CD4-positive, alpha-beta T cell (primary cell): Measurements from ENCODE around the gene FIGLA. TPM values are rescaled to one million over a fixed set of nuclear protein-coding genes. Genes with fewer than 3 reads are reported as not detected.

Source experiments
- ATAC-seq: fragments of 200-7000 bp; cut with Tn5 transposase; one replicate; pipeline ENCODE4 v1.10.0; 2022; ENCODE audit warnings: mild to moderate bottlenecking; ENCODE audit not compliant: poor library complexity
- CTCF ChIA-PET: fragments of 350-600 bp; sonication (Branson Sonifier 250); formaldehyde crosslinking; loops from one replicate; lab custom pipeline; 2021; ENCODE audit warnings: antibody characterized with exemption, inconsistent platforms; lab: Charles Lee
- POLR2A ChIA-PET: fragments of 350-600 bp; sonication (Branson Sonifier 250); formaldehyde crosslinking; loops from one replicate; lab custom pipeline; 2021; ENCODE audit warnings: antibody characterized with exemption, inconsistent platforms; lab: Charles Lee
- DNase-seq, 14 experiments: peaks; one replicate each; pipeline ENCODE4 v3.0.0-alpha.2; 2013 to 2020; ENCODE audit warnings: mixed read lengths in 2 of 14
- H3K27ac ChIP-seq, 2 donors: one replicate each; pipeline versions ENCODE4 v1.5.1 to v1.7.0; 2013; ENCODE audit warnings: low read length in 2 of 2, low read depth in 1 of 2, mild to moderate bottlenecking in 1 of 2
- H3K27me3 ChIP-seq, 2 experiments: 1 replicate in 1 of 2; 2 replicates in 1 of 2; pipeline versions ENCODE4 v1.6.1 to v1.7.0; 2013; ENCODE audit warnings: low read length in 2 of 2, control low read depth in 1 of 2, mild to moderate bottlenecking in 1 of 2, moderate library complexity in 1 of 2; ENCODE audit not compliant: insufficient read depth in 2 of 2, control insufficient read depth in 1 of 2
- H3K36me3 ChIP-seq: one replicate; pipeline ENCODE4 v1.6.1; 2013; ENCODE audit warnings: low read length, control low read depth; ENCODE audit not compliant: insufficient read depth
- H3K4me1 ChIP-seq: one replicate; pipeline ENCODE4 v1.6.1; 2013; ENCODE audit warnings: low read length, control low read depth; ENCODE audit not compliant: insufficient read depth
- H3K4me3 ChIP-seq: one replicate; pipeline ENCODE4 v1.5.1; 2013; ENCODE audit warnings: mild to moderate bottlenecking, low read length, moderate library complexity
- H3K9me3 ChIP-seq, 2 experiments: 1 replicate in 1 of 2; 2 replicates in 1 of 2; pipeline versions ENCODE4 v1.6.1 to v1.7.0; 2013; ENCODE audit warnings: low read length in 2 of 2, mild to moderate bottlenecking in 2 of 2, control low read depth in 1 of 2, moderate library complexity in 1 of 2; ENCODE audit not compliant: control insufficient read depth in 1 of 2, insufficient read depth in 1 of 2
- H3K27ac Mint-ChIP-seq: one replicate; pipeline ENCODE4 v1.8.0; 2020; ENCODE audit warnings: mixed read lengths
- H3K27me3 Mint-ChIP-seq: one replicate; pipeline ENCODE4 v1.8.0; 2021; ENCODE audit warnings: mixed read lengths
- H3K36me3 Mint-ChIP-seq: one replicate; pipeline ENCODE4 v1.8.0; 2021; ENCODE audit warnings: low read depth, mixed read lengths
- H3K4me1 Mint-ChIP-seq: one replicate; pipeline ENCODE4 v1.8.0; 2021; ENCODE audit warnings: low read depth, mixed read lengths
- H3K4me3 Mint-ChIP-seq: one replicate; pipeline ENCODE4 v1.8.0; 2020; ENCODE audit warnings: mild to moderate bottlenecking, mixed read lengths
- H3K9me3 Mint-ChIP-seq: one replicate; pipeline ENCODE4 v1.8.0; 2020; ENCODE audit warnings: mixed read lengths
- CTCF ChIP-seq: fragments of 200-600 bp; IDR thresholded peaks from one replicate; pipeline ENCODE4 v1.8.0; 2022; ENCODE audit warnings: antibody characterized with exemption, mild to moderate bottlenecking
- intact Hi-C, 2 experiments: fragments of 100-400 bp; cut with DNase I in 1 of 2; cut with micrococcal nuclease in 1 of 2; formaldehyde crosslinking; loops; one replicate each; pipeline versions ENCODE4 v1.15.1 to v1.9.0; 2023 to 2025; cut with DNase I, micrococcal nuclease
- total RNA-seq, 174 experiments: library from RNA in 2 of 174; stranded (reverse) in 2 of 174; gene quantifications; one replicate each; pipeline ENCODE4 v1.2.3 and lab custom pipeline; 2021 to 2026

The FIGLA gene
- total RNA-seq, 2 experiments from 2014 or later: not detected

DNA sequence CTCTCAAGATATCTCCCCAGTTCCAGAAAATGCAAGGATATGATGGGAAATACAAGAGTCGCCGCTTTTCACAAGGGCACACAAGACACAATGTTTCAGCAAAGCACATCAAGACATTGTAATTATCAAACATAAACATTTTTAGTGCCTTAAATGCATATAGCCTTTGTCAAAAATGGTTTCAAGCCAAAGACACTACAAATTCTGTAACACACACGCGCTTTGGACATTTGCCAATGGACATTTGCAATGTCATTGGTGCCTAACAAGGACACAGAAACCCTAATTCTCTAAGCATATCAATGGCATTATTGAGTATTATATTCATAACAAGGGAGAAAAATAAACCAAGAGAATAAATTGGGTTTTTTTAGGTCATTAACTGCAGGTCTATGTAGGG, 38.6 kb downstream of the FIGLA start:
- H3K27ac Mint-ChIP-seq: no peak overlapping the region
- CTCF ChIA-PET: no interaction called here
- no peaks in the 10 kb centered on the region for H3K27me3 ChIP-seq

GRCh38 chr2:70750320-70750719, 40.1 kb downstream of the FIGLA start:
- ATAC-seq (no peak), DNase-seq (no peak)
- Histone ChIP-seq H3K36me3 (no peaks in the 10 kb centered on the region), H3K4me3 (no peak overlapping the region), H3K4me1 (no peaks in the 10 kb centered on the region), H3K27me3 (no peaks in the 10 kb centered on the region), H3K27ac (no peak overlapping the region), H3K9me3 (no peaks in the 10 kb centered on the region)
- Mint-ChIP-seq H3K9me3 (no peaks in the 10 kb centered on the region), H3K27ac (no peak overlapping the region), H3K4me1 (no peaks in the 10 kb centered on the region), H3K36me3 (no peaks in the 10 kb centered on the region), H3K27me3 (no peaks in the 10 kb centered on the region), H3K4me3 (no peak overlapping the region)
- POLR2A ChIA-PET: no interaction called here
- CTCF ChIA-PET: no interaction called here
- TF ChIP-seq CTCF: no peak
- intact Hi-C loops: no loop called here

More for the DNA sequence above, 38.6 kb downstream of the FIGLA start:
- Mint-ChIP-seq H3K36me3 (no peaks in the 10 kb centered on the region), H3K4me3 (no peak overlapping the region), H3K27me3 (no peaks in the 10 kb centered on the region), H3K9me3 (no peaks in the 10 kb centered on the region), H3K4me1 (no peaks in the 10 kb centered on the region)
- Histone ChIP-seq H3K9me3 (no peaks in the 10 kb centered on the region), H3K4me1 (no peaks in the 10 kb centered on the region), H3K4me3 (no peak overlapping the region), H3K36me3 (no peaks in the 10 kb centered on the region), H3K27ac (no peak overlapping the region)
- ATAC-seq: no peak
- DNase-seq: no peak
- intact Hi-C loops: no loop called here
- POLR2A ChIA-PET: no interaction called here
- TF ChIP-seq CTCF: no peak

DNA sequence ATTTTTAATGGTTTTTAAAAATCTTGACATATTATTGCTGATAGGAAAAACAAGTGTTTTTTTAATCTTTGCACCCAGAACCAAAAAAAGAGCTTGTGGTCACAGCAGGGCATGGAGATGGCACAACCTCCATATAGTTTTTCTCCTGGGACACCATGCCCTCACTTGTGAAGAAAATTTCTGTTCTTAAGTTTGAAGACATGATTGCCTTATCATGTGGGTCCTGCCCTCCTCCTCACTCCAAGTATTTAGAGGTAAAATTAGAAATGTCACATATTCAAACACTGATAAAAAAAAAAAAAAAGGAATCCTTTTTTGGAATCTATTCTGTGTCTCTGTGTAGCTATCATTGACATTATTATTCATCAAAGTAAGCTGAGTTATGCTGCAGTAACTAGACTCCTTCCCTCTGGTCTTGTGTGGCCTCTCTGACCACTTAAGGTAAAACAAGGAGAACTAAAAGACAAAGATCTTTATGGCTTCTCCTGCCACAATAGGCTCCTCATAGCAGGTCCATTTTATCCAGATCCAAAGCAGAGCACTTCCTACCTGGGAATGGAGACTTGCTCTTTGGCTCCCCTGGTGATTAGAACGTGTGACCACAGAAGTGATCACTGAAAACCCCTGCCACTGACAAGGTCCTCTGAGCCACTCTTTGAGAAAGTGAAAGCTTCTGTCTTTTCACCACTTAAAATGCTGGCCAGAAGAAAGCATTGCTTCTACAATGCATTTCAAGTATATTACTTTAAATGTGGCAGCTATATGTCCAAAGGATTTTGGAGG, 42.2 kb downstream of the FIGLA start:
- Mint-ChIP-seq H3K27me3 (no peaks in the 10 kb centered on the region), H3K4me1 (no peaks in the 10 kb centered on the region), H3K9me3 (no peaks in the 10 kb centered on the region), H3K36me3 (no peaks in the 10 kb centered on the region), H3K4me3 (no peak overlapping the region), H3K27ac (no peak overlapping the region)
- Histone ChIP-seq H3K27me3 (no peaks in the 10 kb centered on the region), H3K36me3 (no peaks in the 10 kb centered on the region), H3K9me3 (no peaks in the 10 kb centered on the region), H3K27ac (no peak overlapping the region), H3K4me1 (no peaks in the 10 kb centered on the region), H3K4me3 (no peak overlapping the region)
- TF ChIP-seq CTCF: no peak
- POLR2A ChIA-PET: no interaction called here
- CTCF ChIA-PET: interaction anchor here (0.7 to 1.7 kb wide), 2 partner anchors 11 to 13 kb away, joined by 3 to 4 read pairs; no protein-coding TSS in a partner anchor
- ATAC-seq: no peak
- no peak for DNase-seq
- intact Hi-C loops: no loop called here
